Stimulated activated CD4-positive, alpha-beta T cell treated with anti-CD3 and anti-CD28 coated beads, TNF-alpha, amount 100 ng/mL, for 48 hours (primary cell): ENCODE results near the gene SLC1A4.
"Not testable (repeated sequence)": the region's sequence is repeated elsewhere in the genome, so short reads cannot be mapped to it uniquely, and the experiment has no call there.

ENCODE experiments used
- DNase-seq, 3 donors: peaks; one replicate each; pipeline ENCODE4 v3.0.0-alpha.2; 2020; ENCODE audit warnings: low read depth in 3 of 3

SLC1A4 gene

DNA sequence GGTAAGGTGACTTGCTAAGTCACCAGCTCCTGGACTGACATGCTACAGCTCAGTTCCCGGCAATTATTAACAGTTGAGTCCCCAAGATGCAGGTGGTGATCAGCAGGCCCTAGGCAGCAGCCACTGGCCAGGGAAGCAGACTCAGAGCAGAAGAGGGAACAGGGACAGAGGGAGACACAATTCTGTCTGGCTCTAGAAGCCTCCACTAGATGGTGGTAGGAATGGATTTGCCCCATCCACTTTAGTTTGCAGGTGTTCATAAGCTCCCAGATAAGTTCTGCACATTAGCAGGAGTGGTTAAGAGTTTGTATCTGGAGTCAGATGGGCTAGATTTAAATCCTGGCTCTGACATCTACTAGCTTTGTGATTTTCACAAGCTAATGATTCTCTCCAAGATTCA is 25.5 kb upstream of the SLC1A4 start:
- no peak for DNase-seq

DNA sequence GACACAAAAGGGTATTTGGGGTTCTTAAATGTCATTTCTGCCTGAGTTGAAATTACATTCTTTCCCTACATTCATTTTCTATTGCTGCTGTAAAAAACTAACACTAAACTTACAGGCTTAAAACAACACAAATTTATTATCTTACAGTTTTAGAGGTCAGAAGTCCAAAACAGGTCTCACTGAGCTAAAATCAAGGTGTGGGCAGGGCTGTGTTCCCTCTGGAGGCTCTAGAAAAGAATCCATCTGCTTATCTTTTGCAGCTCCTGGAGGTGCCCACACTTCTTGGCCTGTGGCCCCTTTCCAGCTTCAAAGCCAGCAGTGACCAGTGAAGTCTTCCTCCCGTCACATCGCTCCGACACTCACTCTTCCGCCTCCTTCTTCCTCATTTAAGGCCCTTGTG is 23.2 kb upstream of the SLC1A4 start:
- DNase-seq: no peak

DNA sequence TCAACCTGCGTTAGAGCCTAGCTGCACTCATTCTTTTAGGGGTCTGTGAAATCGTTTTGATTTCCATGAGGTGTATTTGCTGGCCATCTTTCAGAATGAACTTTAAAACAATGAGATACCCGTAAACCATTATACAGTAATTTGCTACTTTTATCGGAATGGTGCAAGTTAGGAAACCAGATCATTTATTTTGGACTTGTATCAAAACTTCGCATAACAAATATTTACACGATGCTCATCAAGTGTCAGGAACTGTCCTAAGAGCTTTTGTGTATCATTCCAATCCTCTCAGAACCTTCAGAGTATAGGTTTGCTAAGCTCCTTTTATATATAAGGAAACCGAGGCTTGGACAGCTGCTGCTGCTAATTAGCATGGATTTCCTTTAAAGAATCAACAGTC is 22.4 kb upstream of the SLC1A4 start:
- no peak for DNase-seq

DNA sequence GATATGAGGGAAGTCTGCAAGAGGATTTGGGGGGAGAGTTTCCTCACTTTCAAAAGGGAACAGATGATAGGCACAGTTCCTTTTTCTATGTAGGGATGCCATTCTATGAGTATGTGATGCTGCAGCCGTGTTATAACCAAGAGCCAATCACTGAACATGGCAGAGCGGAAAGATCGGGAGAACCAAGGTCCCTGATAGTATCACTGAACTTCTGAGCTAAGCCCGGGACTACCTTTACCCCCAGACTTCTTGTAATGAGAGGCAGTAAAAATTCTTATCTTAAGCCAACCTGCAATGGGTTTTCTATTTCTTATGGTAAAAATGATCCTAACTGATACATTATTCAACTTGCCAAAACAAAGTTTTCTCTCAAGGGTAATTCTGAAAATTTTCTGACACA is 21.6 kb upstream of the SLC1A4 start:
- DNase-seq: no peak

DNA sequence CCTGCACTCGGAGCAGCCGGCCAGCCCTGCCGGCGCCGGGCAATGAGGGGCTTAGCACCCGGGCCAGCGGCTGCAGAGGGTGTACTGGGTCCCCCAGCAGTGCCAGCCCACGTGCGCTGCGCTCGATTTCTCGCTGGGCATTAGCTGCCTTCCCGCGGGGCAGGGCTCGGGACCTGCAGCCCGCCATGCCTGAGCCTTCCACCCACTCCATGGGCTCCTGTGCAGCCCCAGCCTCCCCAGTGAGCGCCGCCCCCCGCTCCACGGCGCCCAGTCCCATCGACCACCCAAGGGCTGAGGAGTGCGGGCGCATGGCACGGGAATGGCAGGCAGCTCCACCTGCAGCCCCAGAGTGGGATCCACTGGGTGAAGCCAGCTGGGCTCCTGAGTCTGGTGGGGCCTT is 20.1 kb upstream of the SLC1A4 start:
- not testable (repeated sequence) for DNase-seq

DNA sequence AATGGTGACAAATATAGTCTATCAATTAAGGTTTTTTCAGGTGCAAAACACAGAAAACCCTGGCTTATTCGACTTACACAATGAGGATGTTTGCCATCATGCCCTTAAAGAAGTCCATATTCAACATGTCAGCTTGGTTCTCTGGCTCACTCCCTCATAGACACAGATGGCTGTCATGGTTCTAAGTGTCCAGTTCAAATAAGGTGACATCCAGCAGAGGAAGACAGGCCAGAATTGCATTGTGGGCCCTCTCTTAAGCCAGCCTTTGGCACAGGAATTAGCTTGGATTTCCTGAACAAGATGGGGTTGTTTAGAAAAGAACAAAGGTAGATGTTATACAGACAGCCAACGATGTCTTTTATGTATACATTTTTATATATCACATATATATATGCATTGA is 18.7 kb upstream of the SLC1A4 start:
- DNase-seq: no peak

DNA sequence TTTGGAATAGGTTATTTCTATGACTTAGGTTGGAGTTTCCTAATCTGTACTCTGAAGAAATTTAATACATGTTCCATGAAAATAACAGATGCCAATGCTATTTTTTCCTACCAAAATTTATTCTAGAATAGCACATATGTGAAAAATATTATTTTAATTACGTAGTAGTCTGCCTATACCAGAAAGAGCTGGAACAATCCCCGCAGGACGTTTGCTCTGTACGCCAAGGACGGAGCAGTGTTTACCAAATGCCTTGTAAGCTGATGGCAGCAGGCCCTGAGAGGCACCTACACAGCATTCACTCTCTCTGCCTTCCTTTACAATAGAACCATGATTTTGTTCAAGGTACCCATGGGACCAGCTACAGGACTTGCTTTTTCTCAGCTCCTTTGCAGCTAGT is 16.8 kb upstream of the SLC1A4 start:
- no peak for DNase-seq

DNA sequence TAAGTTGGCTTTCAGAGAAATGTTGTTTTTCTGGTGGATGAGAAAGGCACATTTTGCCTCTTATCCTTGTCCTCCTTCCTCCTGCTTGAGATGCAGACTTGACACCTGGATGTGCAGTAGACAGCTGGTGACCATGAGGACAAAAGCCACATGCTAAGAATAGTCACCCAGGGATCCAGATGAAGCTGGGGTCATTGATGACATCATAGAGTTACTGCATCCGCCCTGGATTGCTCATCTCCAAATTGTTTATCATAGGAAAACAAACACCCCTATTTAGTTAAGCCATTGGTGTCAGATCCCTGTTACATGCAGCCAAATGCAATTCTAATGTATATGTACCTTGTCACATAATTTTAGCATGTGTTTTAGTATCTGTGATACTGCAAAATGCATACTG is 16.3 kb upstream of the SLC1A4 start:
- no peak for DNase-seq

DNA sequence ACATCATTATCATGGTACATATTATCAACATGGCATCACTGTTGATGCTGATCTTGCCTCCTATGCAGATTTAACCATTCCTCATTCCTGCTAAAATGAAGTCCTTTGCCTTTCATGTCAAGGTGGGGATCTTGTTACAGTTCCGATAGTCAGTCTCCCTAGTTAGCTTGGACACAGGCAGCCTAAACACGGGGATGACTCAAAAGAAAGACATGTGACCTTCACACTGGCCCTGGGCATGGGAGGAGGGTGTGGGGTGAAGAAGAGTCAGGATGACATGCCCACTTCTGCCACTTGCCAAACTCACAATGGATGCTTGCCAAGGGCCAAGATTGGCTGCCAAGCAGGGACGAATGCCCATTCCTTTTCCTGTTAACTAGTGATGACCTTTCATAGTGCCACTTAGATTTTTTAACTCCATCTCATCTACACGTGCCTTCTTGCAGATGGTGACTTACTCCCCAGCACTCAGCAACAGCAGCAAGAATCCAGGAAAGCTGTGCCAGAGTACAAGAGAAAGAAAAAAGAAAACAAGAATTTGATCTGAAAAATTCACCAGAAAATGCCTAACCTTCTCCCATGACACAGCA is 13.9 kb upstream of the SLC1A4 start:
- no peak for DNase-seq

DNA sequence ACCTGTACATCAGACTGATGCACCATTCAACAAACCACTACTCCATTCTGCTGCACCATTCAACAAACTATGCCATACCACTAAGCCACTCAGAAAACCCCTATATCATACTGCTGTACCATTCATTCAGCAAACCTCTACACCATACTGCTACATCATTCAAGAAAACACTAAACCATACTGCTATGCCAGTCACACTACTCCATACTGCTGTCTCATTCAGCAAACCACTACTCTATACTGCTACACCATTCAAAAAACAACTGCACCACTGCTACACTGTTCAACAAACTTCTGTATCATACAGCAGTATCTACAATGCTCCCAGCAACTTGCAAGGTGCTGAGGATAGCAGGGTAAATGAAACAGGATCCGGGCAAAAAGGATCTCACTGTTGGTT is 12.9 kb upstream of the SLC1A4 start:
- DNase-seq: no peak

DNA sequence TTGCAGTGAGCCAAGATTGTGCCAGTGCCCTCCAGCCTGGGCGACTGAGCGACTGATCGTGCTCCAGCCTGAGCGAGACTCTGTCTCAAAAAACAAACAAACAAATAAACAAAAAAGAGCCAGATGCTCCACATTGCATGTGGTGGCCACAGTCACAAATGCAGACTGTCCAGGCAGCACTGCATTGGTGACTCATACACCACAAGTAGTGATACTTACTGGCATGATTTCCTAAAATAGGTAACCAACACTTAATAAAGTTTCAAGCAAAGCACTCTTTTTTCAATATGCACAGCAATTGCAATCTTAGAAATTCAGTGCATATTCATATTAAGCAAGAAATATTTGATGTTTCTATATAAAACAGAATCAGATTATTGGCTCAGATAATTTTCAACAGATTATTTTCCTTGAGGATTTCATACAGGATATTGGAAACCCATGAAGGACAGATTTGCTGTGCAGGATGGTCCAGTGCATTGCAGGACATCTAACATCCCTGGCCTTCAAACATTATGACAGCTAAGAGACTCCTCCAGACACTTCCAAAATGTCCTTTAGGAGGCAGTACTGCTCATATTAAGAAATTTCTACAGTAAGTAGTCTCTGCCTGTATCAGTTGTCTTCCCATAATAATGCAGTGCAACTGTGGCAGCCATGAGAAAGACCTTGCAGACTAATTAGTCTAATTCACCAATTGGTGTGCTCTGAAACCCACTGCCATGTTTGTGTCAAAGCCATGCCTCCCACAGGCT is 10.5 kb upstream of the SLC1A4 start:
- no peak for DNase-seq

DNA sequence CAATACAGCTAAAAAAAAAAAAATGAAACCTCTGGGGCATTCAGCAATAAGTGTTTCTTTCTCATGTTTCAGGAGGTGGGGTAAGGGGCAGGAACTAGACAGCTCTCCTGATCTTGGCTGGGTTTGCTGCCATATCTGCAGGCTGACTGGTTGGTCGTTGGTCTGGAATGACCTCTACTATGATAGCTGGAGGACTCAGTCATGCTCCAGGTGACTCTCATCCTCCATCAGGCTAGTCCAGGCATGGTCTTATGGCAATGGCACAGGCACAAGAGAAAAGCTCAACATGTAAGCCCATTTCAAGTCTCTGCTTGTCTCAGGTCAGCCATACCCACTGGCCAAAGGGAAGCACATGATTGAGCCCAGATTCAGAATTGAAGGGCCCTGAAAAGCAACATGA is 9.5 kb upstream of the SLC1A4 start:
- DNase-seq: no peak

DNA sequence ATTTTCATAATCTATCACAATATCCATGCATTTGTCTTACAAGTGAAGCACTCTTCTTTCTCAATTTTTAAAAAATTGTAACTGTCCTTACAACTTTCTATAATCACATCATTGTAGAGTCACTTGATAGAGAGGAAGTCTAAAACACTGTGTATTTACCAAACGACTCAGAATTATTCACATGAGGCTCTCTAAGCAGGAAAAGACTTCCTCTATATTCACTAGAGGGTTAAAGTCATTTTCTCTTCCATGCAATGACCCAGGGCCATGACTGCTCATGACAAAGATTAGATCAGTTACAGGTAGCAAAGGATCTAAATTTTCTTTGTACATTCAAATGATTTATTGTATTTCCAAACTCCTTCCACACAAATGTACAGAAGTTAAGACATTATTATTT is 9.0 kb upstream of the SLC1A4 start:
- DNase-seq: no peak

DNA sequence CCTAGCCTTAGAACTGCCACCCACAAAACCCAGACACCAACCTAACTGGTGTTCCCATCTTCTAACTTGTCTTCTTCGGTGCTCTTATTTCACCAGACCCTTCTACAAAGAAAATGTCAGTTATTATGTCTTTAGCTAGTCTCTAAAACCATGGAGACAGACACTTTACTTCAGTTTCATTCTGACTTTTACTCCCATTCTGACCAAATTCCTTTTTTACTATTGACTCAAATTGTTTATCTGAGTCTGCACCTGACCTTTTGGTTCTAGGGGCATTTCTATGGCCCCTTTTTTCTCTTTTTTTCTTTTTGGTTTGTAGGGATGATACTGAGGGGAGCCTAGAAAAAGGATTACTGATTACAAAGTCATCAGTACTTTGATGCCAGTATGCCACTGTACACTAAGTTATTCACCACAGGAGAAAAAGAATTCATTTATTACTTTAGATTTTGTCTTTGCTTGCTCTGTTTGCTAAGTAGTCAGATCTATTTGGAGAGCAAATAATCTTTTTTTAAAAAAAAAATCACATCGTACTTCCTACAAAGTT is 6.8 kb upstream of the SLC1A4 start:
- no peak for DNase-seq

DNA sequence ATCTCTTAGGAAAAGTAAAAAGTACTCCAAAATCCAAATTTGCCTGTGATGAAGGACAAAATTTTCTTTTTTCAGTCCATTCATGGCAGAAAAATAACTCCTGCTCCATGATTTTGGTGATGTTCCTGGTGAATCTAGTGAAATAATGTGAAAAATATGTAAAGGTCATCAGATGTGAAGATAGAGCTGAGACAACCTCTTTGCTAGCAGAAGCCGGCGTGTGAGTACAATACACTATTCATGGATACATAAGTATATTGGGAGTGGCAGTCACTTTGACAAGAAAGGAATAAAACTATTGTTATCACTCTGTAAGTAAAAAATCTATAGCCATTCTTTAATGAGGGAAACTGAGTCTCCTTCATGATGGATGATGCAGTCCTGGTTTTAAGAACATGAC is 6.3 kb upstream of the SLC1A4 start:
- no peak for DNase-seq

DNA sequence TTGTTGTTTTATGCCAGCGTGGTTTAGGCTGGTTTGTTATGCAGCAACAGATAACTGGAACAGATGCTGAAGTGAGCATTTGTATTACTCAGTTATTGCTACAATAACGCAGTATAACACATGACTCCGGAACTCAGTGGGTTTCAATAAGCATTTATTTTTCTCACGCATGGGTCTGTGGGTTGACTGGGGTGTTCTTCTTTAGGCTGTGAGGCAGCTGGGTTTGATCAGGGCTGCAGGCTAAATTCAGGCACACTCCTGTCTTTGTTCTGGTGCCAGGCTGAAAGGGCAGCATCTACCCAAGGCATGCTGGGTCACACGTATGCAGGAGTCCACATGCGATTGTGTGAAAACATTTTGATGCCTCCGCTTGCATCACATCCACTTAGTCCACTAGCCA is 3.8 kb upstream of the SLC1A4 start:
- DNase-seq: no peak

DNA sequence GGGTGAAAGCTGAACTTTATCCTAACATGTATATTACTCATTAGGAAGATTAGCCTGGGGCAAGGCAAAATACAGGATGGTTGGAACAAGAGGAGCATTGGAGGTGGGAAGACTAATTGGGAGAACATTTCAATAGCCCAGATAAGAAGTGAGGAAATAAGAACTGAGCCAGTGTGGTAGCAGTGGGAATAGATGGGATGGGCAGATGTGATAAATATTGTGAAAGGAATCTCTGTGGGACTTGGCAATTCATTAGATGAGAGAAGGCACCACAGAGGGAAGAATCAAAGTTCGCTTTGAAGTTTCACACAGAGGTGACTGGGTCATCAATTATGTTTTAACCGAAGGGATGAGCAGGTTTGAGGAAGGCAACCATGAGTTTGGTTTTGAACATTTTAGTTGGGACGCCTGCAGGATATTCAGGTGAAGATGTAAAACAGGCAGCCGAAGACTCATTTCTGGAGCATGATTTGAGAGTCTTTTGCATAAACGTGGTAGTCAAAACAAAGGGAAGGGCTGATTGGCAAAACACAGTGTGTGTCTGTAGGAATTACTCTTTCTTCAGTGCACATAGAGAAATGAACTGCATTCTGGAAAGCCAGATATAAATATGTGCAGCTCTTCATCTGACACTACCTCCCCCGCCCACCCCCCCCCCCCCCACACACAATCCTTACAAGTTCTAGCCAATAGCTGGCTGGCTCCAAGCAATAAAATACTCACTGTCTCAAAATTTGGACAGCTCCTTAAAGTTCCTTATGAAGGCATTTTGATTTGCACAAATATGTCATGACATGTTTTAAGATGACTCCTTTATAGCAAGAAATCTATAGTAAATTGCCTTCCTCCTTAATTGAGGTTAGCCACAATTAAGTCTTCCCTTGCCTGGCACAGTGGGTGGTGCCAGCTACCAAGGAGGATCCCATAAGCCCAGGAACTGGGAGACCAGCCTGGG is 1.9 kb upstream of the SLC1A4 start:
- DNase-seq: no peak

DNA sequence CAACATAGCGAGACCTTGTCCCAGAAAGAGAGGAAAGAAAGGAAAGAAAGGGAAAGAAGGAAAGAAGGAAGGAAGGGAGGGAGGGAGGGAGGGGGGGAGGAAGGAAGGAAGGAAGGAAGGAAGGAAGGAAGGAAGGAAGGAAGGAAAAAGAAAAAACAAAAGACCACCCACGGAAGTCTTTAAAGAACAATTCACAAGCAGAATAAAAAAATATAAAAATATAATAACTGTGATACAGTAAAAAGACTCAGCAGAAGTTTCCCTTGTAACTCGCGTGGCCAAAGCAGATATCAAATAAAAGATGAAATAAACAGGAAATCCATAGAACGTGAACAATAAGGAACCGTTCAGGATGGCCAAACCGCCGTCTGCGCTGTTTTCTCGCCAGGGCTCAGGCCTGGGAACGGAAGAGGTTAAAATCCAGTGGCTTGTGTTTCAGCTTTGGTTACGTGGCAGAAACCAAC is 1.2 kb upstream of the SLC1A4 start:
- no peak for DNase-seq

DNA sequence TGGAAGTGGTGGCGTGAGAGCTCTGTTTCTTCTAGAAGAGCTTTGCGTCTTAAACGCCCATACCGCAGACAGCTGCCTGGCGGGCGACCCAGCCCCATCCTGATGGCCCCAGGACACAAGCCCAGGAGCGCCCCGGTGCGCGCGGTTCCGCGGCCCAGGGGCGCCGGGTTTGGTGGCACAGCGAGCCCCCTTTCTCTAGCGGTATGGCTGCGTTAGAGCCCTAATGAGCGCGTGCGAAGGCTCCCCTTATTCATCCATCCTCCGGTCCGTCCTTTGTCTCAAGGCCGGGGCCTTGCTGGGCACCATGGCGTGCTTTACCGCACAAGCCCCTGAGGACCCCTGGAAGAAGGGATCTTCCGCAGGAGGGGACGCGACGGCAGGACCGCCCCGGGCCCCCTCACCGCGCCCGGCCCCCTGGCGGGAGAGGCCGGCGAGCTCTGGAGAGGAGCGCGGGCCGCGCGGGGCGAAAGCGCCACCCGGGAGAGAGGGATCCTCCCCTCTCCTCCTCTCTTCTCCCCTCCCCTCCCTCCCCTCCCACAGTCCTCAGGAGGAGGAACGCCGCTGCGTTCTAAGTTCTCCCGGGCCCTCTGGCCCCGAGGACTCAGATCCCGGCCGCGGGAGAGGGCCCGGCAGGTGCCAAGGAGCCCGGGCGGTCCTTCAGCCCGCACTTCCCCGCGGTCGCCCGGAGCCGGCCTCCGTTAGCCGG is 626 bp upstream of the SLC1A4 start:
- peak in 2 of 3 donors; percentile 34 to 46 for DNase-seq

DNA sequence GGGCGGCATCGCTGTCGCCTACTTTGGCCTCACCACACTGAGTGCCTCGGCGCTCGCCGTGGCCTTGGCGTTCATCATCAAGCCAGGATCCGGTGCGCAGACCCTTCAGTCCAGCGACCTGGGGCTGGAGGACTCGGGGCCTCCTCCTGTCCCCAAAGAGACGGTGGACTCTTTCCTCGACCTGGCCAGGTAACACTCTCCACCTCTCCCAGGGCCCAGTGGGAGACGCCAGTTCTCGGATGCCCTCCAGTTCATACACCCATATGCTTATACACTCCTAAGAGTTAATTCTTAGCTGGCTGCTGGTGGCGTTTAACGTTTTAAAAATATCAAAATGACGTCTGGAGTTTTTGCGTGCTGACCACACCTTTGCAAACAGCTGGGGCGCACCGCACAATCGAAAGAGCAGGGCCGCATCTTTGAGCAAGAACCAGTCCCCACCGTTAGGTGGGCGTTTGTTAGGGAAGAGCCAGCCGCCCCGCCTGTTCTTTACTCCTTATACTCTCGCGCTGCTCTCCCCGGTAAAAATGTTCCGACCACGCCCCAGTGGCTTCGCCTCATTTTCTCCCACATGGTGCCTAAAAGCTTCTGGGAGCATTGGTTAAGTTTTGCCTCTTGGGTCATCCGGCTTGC is 899 bp downstream of the SLC1A4 start:
- DNase-seq: no peak

DNA sequence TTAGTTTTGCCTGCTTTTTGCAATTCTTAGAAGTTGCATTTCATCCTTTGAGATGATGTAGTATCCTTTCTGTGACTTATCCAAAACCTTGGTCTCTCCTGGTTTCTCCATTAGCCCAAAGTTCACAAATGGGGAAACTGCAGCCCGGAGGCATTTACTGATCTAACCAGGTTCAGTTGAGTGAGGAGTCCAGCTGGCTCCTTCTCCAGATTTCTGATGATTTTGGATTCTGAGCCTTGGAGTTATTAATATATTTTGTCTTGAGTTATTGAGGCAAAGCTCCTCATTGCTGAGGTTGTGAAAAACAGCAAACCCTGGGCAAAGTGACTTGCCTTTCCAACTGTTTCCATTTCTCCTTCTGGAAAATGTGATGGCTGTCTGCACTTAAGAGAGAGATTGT is 1.7 kb downstream of the SLC1A4 start:
- no peak for DNase-seq
